CD8-positive, alpha-beta memory T cell (primary cell): Measurements from ENCODE around the gene TNIP1. TPM values are rescaled to one million over a fixed set of nuclear protein-coding genes. Genes with fewer than 3 reads are reported as not detected.

Experiments
- CTCF ChIA-PET: fragments of 350-600 bp; sonication (Branson Sonifier 250); formaldehyde crosslinking; loops from one replicate; lab custom pipeline; 2021; ENCODE audit warnings: antibody characterized with exemption; lab: Charles Lee
- POLR2A ChIA-PET: fragments of 350-600 bp; sonication (Branson Sonifier 250); formaldehyde crosslinking; loops from one replicate; lab custom pipeline; 2021; ENCODE audit warnings: antibody characterized with exemption; lab: Charles Lee
- DNase-seq, 5 donors: peaks; one replicate each; pipeline versions ENCODE4 v3.0.0 to v3.0.0-alpha.2; 2020 to 2022; ENCODE audit warnings: mixed read lengths in 1 of 5
- H3K27ac ChIP-seq: one replicate; pipeline ENCODE4 v1.7.0; 2013; ENCODE audit warnings: low read depth, mild to moderate bottlenecking, low read length, moderate library complexity
- H3K27me3 ChIP-seq: 2 replicates; pipeline ENCODE4 v1.7.0; 2013; ENCODE audit warnings: low read length, mild to moderate bottlenecking; ENCODE audit not compliant: insufficient read depth, poor library complexity, severe bottlenecking
- H3K36me3 ChIP-seq: 2 replicates; pipeline ENCODE4 v1.7.0; 2013; ENCODE audit warnings: mild to moderate bottlenecking, low read length, moderate library complexity; ENCODE audit not compliant: insufficient read depth
- H3K4me1 ChIP-seq: 2 replicates; pipeline ENCODE4 v1.7.0; 2013; ENCODE audit warnings: mild to moderate bottlenecking, low read length, moderate library complexity; ENCODE audit not compliant: insufficient read depth
- H3K4me3 ChIP-seq: 2 replicates; pipeline ENCODE4 v1.7.0; 2013; ENCODE audit warnings: mild to moderate bottlenecking, low read length
- H3K9me3 ChIP-seq: 2 replicates; pipeline ENCODE4 v1.7.0; 2013; ENCODE audit warnings: mild to moderate bottlenecking, low read length
- H3K27ac Mint-ChIP-seq, 8 donors: one replicate each; pipeline ENCODE4 v1.8.0; 2020 to 2021; ENCODE audit warnings: mixed read lengths in 8 of 8, mild to moderate bottlenecking in 6 of 8, inconsistent platforms in 3 of 8, moderate library complexity in 3 of 8
- H3K27me3 Mint-ChIP-seq, 2 donors: one replicate each; pipeline ENCODE4 v1.8.0; 2020 to 2021; ENCODE audit warnings: mixed read lengths in 2 of 2, mild to moderate bottlenecking in 1 of 2, moderate library complexity in 1 of 2
- H3K36me3 Mint-ChIP-seq, 3 donors: one replicate each; pipeline ENCODE4 v1.8.0; 2020 to 2021; ENCODE audit warnings: mixed read lengths in 3 of 3, inconsistent platforms in 1 of 3, mild to moderate bottlenecking in 1 of 3
- H3K4me1 Mint-ChIP-seq, 3 donors: one replicate each; pipeline ENCODE4 v1.8.0; 2020 to 2021; ENCODE audit warnings: mixed read lengths in 3 of 3, inconsistent platforms in 1 of 3, mild to moderate bottlenecking in 1 of 3
- H3K4me3 Mint-ChIP-seq, 7 donors: one replicate each; pipeline ENCODE4 v1.8.0; 2020 to 2021; ENCODE audit warnings: mixed read lengths in 7 of 7, mild to moderate bottlenecking in 6 of 7, moderate library complexity in 4 of 7, inconsistent platforms in 2 of 7
- H3K9me3 Mint-ChIP-seq, 5 donors: one replicate each; pipeline ENCODE4 v1.8.0; 2020 to 2022; ENCODE audit warnings: mixed read lengths in 5 of 5, mild to moderate bottlenecking in 3 of 5, moderate library complexity in 2 of 5, inconsistent platforms in 1 of 5
- polyA plus RNA-seq: library from polyadenylated mRNA; unstranded; fragments of 300-500 nt; fragmentation: Illumina TruSeq; gene quantifications from one replicate; pipeline ENCODE4 v1.2.3, GENCODE V29; 2021
- total RNA-seq, 2 experiments: library from RNA; stranded (reverse); gene quantifications; one replicate each; pipeline ENCODE4 v1.2.3, GENCODE V29; 2021

The TNIP1 gene
- total and polyA plus RNA-seq, 3 experiments from 2014 or later: 62.4 to 213 (median 212) TPM

- no peak overlapping the region for H3K27ac ChIP-seq
- no peak overlapping the region for H3K4me3 Mint-ChIP-seq
- no peaks in the 10 kb centered on the region for H3K9me3 Mint-ChIP-seq
- peaks cover 89% of the 10 kb centered on the region for H3K36me3 ChIP-seq
- no peaks in the 10 kb centered on the region for H3K4me1 ChIP-seq
- H3K27ac Mint-ChIP-seq: peak overlapping the region in 1 of 8 donors; percentile 89
- no peak overlapping the region for H3K4me3 ChIP-seq
- peaks cover 0 to 2% (median 0%) of the 10 kb centered on the region in 3 donors for H3K4me1 Mint-ChIP-seq
- DNase-seq: no peak
- no peaks in the 10 kb centered on the region for H3K27me3 Mint-ChIP-seq
- H3K27me3 ChIP-seq: no peaks in the 10 kb centered on the region
- no peaks in the 10 kb centered on the region for H3K9me3 ChIP-seq
- ChIA-PET CTCF (interaction anchor here (1.1 to 1.6 kb wide), 2 partner anchors 10 to 78 kb away, joined by 3 to 4 read pairs; no protein-coding TSS in a partner anchor), POLR2A (no interaction called here)
- H3K36me3 Mint-ChIP-seq: peaks cover 10 to 97% (median 25%) of the 10 kb centered on the region in 3 donors
Observed at GRCh38 chr5:151037561-151038411, 43.0 kb downstream of the TNIP1 start.

- Histone ChIP-seq H3K9me3 (no peaks in the 10 kb centered on the region), H3K36me3 (peaks cover 87% of the 10 kb centered on the region), H3K27ac (no peak overlapping the region), H3K4me3 (no peak overlapping the region), H3K27me3 (no peaks in the 10 kb centered on the region), H3K4me1 (no peaks in the 10 kb centered on the region)
- ChIA-PET POLR2A (no interaction called here), CTCF (no interaction called here)
- Mint-ChIP-seq H3K4me1 (peaks cover 0 to 2% (median 0%) of the 10 kb centered on the region in 3 donors), H3K27me3 (no peaks in the 10 kb centered on the region), H3K9me3 (no peaks in the 10 kb centered on the region), H3K27ac (no peak overlapping the region), H3K36me3 (peaks cover 10 to 97% (median 27%) of the 10 kb centered on the region in 3 donors), H3K4me3 (no peak overlapping the region)
- DNase-seq: no peak
Observed at GRCh38 chr5:151036556-151036955, 44.3 kb downstream of the TNIP1 start.

- Mint-ChIP-seq H3K27me3 (no peaks in the 10 kb centered on the region), H3K36me3 (peaks cover 10 to 97% (median 28%) of the 10 kb centered on the region in 3 donors), H3K27ac (peak overlapping the region in 4 of 8 donors; percentile 14 to 78 (median 28)), H3K4me3 (no peak overlapping the region), H3K9me3 (no peaks in the 10 kb centered on the region), H3K4me1 (peaks cover 0 to 2% (median 0%) of the 10 kb centered on the region in 3 donors)
- CTCF ChIA-PET: no interaction called here
- Histone ChIP-seq H3K27ac (no peak overlapping the region), H3K9me3 (no peaks in the 10 kb centered on the region), H3K27me3 (no peaks in the 10 kb centered on the region), H3K36me3 (peaks cover 84% of the 10 kb centered on the region), H3K4me3 (no peak overlapping the region), H3K4me1 (no peaks in the 10 kb centered on the region)
- POLR2A ChIA-PET: no interaction called here
- DNase-seq: no peak
Observed at GRCh38 chr5:151034422-151035379, 46.1 kb downstream of the TNIP1 start.

GRCh38 chr5:151033217-151033934, 47.5 kb downstream of the TNIP1 start:
- no peaks in the 10 kb centered on the region for H3K27me3 Mint-ChIP-seq
- POLR2A ChIA-PET: no interaction called here
- H3K4me1 Mint-ChIP-seq: peaks cover 0 to 2% (median 0%) of the 10 kb centered on the region in 3 donors
- no peaks in the 10 kb centered on the region for H3K9me3 Mint-ChIP-seq
- H3K27ac Mint-ChIP-seq: peak overlapping the region in 2 of 8 donors; percentile 34 to 38
- peaks cover 7 to 98% (median 27%) of the 10 kb centered on the region in 3 donors for H3K36me3 Mint-ChIP-seq
- Histone ChIP-seq H3K9me3 (no peaks in the 10 kb centered on the region), H3K4me1 (no peaks in the 10 kb centered on the region), H3K36me3 (peaks cover 75% of the 10 kb centered on the region), H3K27ac (no peak overlapping the region), H3K4me3 (no peak overlapping the region), H3K27me3 (no peaks in the 10 kb centered on the region)
- CTCF ChIA-PET: interaction anchor here (1.3 kb wide), 1 partner anchor 19 kb away, joined by 3 read pairs; no protein-coding TSS in a partner anchor
- DNase-seq: no peak
- H3K4me3 Mint-ChIP-seq: no peak overlapping the region

- Mint-ChIP-seq H3K27ac (peak overlapping the region in 4 of 8 donors; percentile 12 to 84 (median 52)), H3K36me3 (peaks cover 0 to 97% (median 20%) of the 10 kb centered on the region in 3 donors), H3K9me3 (no peaks in the 10 kb centered on the region), H3K4me3 (no peak overlapping the region), H3K27me3 (no peaks in the 10 kb centered on the region), H3K4me1 (no peaks in the 10 kb centered on the region)
- no peak overlapping the region for H3K27ac ChIP-seq
- DNase-seq: no peak
- POLR2A ChIA-PET: no interaction called here
- H3K4me1 ChIP-seq: no peaks in the 10 kb centered on the region
- CTCF ChIA-PET: interaction anchor here (0.9 kb wide), 1 partner anchor 17 kb away, joined by 3 read pairs; no protein-coding TSS in a partner anchor
- no peaks in the 10 kb centered on the region for H3K9me3 ChIP-seq
- H3K36me3 ChIP-seq: peaks cover 59% of the 10 kb centered on the region
- no peaks in the 10 kb centered on the region for H3K27me3 ChIP-seq
- no peak overlapping the region for H3K4me3 ChIP-seq
Observed at GRCh38 chr5:151031554-151031953, 49.3 kb downstream of the TNIP1 start.

GRCh38 chr5:151030379-151030778, 50.5 kb downstream of the TNIP1 start:
- Mint-ChIP-seq H3K27me3 (no peaks in the 10 kb centered on the region), H3K4me1 (no peaks in the 10 kb centered on the region), H3K27ac (no peak overlapping the region), H3K36me3 (peaks cover 0 to 94% (median 17%) of the 10 kb centered on the region in 3 donors), H3K9me3 (no peaks in the 10 kb centered on the region), H3K4me3 (no peak overlapping the region)
- Histone ChIP-seq H3K27me3 (no peaks in the 10 kb centered on the region), H3K36me3 (peaks cover 50% of the 10 kb centered on the region), H3K9me3 (no peaks in the 10 kb centered on the region), H3K4me1 (no peaks in the 10 kb centered on the region), H3K4me3 (no peak overlapping the region), H3K27ac (no peak overlapping the region)
- ChIA-PET POLR2A (no interaction called here), CTCF (no interaction called here)
- DNase-seq: no peak

GRCh38 chr5:151030056-151030336, 50.8 kb downstream of the TNIP1 start:
- Mint-ChIP-seq H3K4me1 (no peaks in the 10 kb centered on the region), H3K27me3 (no peaks in the 10 kb centered on the region), H3K27ac (no peak overlapping the region), H3K4me3 (no peak overlapping the region), H3K36me3 (peaks cover 0 to 90% (median 17%) of the 10 kb centered on the region in 3 donors), H3K9me3 (no peaks in the 10 kb centered on the region)
- Histone ChIP-seq H3K4me1 (no peaks in the 10 kb centered on the region), H3K27ac (no peak overlapping the region), H3K36me3 (peaks cover 49% of the 10 kb centered on the region), H3K4me3 (no peak overlapping the region), H3K9me3 (no peaks in the 10 kb centered on the region), H3K27me3 (no peaks in the 10 kb centered on the region)
- ChIA-PET POLR2A (no interaction called here), CTCF (no interaction called here)
- DNase-seq: no peak
